Embryonic facial prominence (tissue), 1 donor: ENCODE measurements around the gene MOCS1.

Source experiments
- DNase-seq: peaks from one replicate; pipeline ENCODE4 v3.0.0-alpha.2; 2016; ENCODE audit errors: extremely low spot score

The MOCS1 gene

DNA sequence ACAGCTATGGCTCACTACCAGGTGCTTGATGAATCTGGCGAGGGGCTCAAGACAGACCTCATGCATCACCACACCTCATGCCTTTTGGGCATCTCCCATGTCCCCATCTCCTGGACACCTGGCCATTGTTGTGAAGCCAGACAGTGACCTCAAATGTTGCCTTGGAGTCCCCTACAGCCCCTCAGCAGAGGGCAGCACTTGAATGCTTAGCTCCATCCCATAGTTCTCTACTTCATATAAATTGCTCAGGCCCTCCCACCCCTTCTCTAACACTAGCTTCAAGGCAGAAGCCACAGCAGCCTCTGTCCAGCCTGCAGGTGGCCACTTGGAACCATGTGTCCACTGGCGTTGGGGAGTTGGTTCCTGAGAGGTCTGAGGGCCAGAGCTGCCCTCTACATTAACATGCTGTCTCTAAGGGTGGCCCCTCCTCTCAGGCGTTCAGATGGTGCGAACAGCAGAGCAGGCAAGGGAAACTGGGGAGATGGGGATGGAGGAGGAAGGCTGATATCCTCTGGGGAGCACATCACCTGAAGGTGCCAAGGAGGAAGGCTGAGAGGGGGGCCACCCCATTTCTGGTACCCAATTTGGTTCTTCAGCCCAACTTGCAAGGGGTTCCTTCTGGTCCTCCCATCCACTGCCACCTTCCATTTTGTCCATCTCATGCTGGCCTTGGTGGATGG, 31.3 kb downstream of the MOCS1 start:
- no peak for DNase-seq

GRCh38 chr6:39902136-39902535, 32.1 kb downstream of the MOCS1 start:
- DNase-seq: no peak

GRCh38 chr6:39901670-39902069, 32.6 kb downstream of the MOCS1 start:
- no peak for DNase-seq

- no peak for DNase-seq
Measured at GRCh38 chr6:39901116-39901655, 33.1 kb downstream of the MOCS1 start.

- no peak for DNase-seq
Measured at GRCh38 chr6:39899554-39900295, 34.5 kb downstream of the MOCS1 start.

DNA sequence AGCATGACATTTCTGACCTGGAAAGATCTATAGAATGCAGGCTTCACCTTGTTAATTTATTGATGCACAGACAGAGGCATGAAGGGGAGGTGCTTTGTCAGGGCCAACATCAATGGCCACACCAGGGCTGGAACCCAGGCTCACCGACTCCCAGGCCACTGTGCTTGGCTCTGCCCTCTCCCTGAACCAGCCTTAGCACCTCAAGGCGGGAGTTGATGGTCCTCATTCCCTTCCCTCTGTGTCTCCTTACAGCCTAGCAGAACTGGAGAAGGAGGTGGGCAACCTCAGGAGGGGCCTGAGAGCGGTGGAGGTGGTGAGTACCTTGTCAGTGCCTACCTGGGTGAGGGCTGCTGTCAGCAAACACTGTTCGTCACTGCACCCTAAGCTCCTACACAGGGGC, 35.6 kb downstream of the MOCS1 start:
- DNase-seq: no peak

DNA sequence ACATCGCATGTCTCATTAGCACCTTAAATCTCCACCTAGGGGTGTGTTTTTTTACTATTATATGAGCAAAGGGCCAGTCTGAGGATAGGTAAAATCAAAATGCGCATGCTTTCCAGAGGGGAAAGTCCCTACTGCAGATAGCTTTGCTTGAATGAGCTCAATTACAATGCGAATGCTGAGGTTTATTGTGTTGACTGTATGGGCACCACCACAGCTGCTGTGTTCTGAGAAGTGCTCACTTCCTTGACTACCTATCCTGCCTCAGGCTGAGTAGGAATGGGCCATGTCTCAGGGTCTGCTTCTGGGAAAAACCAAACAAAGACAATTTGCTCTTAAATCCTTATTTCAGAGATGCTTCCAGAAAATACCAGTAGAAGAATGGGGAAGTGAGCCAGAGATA, 36.6 kb downstream of the MOCS1 start:
- DNase-seq: no peak

DNA sequence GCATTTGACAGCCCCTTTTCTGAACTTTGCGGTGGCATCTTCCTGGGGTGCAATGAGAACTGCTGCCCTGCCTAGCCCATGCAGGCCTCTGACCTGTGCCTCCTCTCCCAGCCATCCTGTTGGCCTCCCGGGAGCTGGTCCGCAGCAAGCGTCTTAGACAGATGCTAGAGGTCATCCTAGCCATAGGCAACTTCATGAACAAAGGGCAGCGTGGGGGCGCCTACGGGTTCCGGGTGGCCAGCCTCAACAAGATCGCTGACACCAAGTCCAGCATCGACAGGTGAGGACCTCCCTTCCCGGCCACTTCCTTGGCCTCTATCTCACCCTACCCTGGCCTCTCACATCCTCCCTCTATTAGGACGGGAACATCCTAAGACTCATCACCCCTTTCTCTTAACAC, 37.6 kb downstream of the MOCS1 start:
- DNase-seq: no peak

GRCh38 chr6:39893286-39893685, 41.0 kb downstream of the MOCS1 start:
- DNase-seq: no peak

- DNase-seq: no peak
Measured at GRCh38 chr6:39892490-39893129, 41.7 kb downstream of the MOCS1 start.

DNA sequence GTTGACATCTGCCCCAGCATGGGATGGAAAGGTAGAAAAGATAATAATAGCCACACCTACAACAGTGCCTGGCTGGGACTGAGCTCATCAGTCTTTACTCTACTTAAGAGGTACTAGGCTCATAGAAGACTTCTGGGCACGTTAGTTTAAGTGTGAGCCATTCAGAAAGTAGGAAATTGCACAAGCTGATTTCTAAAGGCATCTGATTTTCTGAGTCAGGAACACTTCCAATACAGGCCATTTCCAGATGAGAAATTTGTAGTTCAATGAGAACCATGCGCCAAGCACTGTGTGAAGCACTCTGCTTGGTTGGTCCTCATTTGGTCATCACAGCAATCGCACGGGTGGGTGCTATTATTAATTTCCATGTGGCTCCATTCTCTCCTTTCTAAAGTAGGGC, 42.3 kb downstream of the MOCS1 start:
- DNase-seq: no peak

DNA sequence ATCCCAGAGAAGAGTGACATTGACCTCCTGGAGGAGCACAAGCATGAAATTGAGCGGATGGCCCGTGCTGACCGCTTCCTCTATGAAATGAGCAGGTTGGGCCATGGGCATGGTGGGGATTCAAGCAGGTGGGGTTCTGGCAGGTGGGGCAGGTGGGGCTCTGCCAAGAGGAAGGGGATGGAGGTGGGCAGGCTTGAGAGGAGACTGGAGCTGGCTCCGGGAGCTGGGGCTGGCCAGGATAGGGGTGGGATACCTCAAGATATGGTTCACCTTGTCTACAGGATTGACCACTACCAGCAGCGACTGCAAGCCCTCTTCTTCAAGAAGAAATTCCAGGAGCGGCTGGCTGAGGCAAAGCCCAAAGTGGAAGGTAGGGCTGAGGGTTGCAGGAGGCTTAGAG, 42.9 kb downstream of the MOCS1 start:
- no peak for DNase-seq

DNA sequence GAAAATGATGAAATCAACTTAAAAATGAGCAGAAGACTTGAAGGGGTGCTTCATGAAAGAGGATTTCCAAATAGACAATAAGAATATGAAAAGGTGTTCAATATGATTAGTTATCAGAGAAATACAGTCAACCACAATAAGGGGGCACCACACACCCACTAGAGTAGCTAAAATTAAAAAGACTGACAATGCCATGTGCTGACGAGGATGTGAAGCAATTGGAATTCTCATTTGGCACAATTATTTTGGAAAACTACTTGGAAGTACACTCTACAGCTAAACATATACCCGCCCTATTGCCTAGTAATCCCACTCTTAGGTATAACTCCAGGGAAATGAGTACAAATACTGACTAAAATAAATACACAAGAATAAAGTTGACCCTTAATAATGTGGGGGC, 45.0 kb downstream of the MOCS1 start:
- DNase-seq: no peak

DNA sequence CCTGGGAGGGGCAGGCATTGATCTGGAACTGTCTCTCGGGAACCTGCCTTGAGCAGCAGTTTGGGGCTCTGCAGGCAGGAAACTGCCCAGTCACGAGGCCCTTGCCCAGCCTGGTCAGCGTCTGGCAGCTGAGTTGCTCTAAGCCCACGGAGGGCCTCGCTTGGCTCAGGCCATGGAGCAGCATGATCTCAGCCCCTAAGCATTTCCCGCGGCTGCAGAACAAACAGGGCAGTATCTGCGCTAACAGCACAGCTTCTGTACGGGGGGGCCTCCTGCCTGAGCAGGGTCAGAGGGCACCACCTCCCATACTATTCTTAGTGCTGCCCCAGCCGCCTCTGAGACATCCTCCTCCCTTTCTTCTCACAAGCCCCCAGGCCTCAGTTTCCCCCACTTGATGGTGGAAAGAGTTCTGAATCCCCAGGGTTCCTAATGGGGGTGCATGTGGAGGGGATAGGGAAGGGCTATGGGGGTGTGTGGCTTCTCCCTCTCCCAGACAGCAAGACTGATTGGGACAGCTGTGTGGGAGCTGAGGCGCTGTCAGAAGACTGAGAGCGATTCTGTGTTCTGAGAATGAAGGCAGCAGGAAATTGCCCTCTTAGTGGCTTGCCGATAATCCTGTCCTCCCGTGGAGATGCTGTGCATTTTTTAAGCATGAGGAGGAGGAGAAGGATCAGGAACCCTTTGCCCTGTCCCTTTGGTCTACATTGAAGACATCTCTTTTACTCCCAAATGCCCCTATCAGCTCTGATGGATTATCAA, 46.4 kb downstream of the MOCS1 start:
- DNase-seq: no peak

DNA sequence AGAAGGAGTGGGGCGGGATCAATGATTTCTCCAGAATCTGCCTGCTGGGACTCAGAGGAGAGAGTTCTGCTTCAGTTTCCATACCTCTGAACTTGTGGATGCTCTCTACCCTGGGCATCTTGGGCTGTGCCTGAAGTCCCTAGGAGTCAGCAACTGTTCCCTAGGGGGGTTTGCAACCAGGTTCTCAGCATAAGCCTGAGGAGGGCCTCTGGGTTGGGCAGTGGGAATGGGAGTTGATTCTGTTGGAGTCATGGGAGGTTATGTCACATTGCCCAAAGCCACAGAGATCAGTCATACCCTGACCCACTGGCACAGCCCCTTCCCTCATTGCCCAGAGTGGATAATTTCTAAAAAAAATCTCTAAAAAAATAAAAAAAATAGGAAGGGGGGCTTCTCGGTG, 47.4 kb downstream of the MOCS1 start:
- no peak for DNase-seq

DNA sequence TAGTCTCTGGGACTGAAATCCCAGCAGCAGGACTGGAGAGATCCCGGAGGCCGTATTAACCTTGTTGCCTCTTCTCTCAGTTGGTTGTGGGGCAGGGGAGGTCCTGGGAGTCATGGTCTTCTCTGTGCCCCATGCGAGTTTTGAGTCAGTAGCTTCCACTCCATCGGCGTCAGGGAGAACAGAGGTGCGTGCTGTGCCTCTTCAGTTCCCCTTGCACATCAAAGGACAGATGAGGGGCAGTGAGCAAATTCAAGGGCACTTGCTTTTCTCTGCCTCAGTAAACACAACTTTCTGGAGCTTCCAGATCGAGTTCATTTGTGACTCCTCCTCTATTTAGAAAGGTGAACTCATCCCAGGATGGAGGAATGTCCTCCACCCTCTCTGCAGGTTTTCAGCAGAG, 48.6 kb downstream of the MOCS1 start:
- no peak for DNase-seq

GRCh38 chr6:39884696-39885095, 49.6 kb downstream of the MOCS1 start:
- no peak for DNase-seq

DNA sequence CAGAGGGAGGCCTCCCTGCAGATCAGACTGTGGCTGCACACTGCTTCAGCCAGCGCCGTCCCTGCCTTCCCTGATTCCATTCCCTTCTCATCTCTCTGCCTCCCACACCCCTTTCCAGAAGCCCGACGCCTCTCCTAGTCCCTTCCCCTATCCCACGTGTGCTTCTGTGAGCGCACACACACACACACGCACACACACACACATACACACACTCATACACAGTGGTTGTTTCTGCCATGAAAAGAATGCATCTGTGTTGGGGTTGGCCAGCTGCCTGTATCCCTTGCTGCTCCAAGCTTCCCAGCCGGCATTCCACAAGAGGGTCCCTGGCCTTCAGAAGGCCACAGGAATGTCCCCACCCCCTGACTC, 51.7 kb downstream of the MOCS1 start:
- peak; percentile 61 for DNase-seq

GRCh38 chr6:39881851-39882530, 52.3 kb downstream of the MOCS1 start:
- DNase-seq: no peak

DNA sequence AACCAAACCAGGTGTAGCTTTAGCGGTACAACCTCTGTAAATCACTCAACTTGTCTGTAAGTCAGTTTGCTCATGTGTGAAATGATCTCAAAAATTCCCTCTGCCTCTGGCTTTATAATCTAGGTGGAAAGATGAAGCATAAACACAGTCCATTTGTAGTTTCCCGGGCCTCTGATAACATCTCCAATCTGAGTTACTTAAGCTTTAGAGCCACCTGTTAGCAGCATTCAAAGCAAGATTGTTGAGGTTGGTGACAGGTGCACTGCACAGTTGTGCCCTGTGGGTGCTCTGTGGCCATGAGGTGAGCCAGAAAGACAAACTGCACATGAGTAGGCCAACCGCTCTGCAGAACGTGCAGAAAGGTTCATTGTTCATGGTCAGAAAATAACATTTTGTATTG, 53.7 kb downstream of the MOCS1 start:
- no peak for DNase-seq

GRCh38 chr6:39879535-39879934, 54.7 kb downstream of the MOCS1 start:
- no peak for DNase-seq

DNA sequence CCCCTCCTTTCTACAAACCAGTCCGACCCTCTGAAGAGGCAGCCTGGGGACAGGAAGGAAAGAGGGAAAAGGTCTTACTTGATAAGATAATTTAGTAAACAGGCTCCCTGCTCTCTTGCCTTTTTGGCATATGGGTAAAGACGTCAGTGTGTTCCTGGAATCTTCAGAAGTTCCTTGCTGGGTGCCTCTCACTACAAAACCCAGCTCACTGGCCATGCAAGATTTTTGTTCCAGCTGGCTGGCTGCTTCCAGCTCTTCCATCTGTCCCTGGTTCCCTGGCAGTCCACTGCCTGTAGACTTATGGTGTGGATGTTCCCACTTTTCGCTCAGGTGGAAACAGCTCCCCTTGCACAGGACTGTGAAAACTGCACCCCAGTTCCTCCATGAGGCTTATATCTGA, 57.4 kb downstream of the MOCS1 start:
- DNase-seq: no peak
